Stimulated activated CD8-positive, alpha-beta memory T cell treated with anti-CD3 and anti-CD28 coated beads, Interleukin-15, amount 100 ng/mL, for 24 hours (primary cell): ENCODE data around the gene RBX1.
A peak's percentile ranks its signal among the peaks of the same experiment; 100 is the strongest.
"Not testable (repeated sequence)": the region's sequence is repeated elsewhere in the genome, so short reads cannot be mapped to it uniquely, and the experiment has no call there.

ENCODE experiments used
- DNase-seq: peaks from one replicate; pipeline ENCODE4 v3.0.0-alpha.2; 2020; ENCODE audit warnings: low read depth

Gene RBX1

DNA sequence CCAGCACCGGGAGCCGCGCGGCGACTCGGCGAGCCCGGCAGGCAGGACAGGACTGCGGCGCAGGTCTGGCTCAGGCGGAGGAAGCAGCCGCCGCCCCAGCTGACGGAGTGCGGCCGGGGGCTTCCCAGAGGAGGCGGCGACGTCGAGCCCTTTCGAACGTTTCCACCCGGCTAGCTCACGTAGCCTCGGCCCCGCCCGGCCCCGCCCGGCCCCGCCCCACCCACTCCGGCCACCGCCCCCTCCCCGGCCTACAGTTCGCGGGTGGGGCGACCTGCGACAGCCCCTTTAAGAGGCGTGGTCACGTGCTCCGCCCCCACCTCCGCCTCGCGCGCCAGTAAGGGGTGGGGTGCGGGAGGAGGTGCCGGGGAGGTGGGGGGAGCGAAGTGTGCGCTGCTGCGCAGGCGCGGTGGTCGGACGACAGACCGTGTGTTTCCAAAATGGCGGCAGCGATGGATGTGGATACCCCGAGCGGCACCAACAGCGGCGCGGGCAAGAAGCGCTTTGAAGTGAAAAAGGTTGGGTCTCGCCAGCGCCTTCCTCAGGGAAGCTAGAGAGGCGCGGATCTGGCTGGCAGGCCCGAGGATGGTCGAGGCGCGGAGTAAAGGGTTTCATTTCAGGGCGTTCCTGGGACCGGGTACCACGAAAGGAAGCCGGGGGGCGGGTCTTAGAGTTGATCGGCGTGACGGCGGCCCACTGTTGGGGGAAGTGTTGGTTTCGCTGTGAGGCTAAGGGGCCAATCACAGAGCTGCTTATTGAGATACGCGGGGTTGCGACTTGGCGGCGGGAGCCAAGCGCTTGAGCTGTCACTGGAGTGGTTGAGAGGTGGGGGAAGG is at the start of gene RBX1:
TSS of gene RBX1 (plus strand) at position 417 of the 833 bp plus-strand sequence. CDS start at position 438, 21 bp downstream.
- DNase-seq: peak; percentile 96

DNA sequence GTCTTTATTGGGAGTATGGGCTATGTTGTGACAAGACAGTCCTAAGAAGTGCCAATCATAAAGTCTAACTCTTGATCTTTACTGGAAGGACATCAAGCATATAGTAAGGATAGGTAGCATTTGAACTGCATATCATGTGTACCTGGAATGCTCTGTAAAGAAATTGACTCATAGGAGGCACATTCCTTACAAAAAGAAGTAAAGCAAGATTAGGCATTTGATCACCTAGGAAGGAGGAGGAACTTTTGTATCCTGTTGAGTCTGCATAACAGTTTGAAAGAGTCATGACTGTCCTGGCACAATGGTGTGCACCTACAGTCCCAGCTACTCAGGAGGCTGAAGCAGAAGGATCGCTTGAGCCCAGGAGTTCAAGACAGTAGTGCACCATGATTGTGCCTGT is 47.1 kb upstream of the RBX1 start:
- DNase-seq: no peak

DNA sequence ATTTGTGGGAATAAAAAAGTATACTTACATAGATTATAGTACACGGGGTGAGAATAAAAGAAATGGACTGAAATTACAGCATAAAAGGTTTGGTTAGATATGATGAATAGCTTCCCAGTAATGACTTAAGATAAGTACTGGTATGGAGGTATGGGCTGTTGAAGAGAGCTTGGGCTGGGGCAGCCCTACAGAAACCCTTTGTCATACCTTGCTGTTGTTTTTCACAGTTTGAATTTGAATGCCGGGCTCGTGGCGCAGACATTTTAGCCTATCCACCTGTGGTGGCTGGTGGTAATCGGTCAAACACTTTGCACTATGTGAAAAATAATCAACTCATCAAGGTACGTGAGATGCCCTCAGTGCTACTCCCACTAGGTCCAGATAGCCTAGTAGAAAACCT is 42.3 kb upstream of the RBX1 start:
- DNase-seq: no peak

DNA sequence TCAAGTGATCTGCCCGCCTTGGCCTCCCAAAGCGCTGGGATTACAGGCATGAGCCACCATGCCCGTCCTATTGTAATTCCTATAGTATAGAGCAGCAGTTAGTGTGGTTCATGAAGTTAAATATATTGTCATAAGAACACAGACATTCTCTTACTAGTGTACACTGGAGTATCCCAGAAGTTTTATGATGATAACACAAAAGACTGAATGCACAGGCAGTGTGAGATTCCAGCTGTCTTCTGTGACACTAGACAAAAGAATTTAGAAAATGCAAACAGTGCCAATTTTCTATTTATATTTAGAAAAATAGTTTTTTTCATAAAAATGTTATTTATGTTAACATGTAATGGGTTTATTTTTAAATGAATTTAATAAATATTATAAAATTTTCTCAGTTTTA is 39.4 kb upstream of the RBX1 start:
- DNase-seq: no peak

DNA sequence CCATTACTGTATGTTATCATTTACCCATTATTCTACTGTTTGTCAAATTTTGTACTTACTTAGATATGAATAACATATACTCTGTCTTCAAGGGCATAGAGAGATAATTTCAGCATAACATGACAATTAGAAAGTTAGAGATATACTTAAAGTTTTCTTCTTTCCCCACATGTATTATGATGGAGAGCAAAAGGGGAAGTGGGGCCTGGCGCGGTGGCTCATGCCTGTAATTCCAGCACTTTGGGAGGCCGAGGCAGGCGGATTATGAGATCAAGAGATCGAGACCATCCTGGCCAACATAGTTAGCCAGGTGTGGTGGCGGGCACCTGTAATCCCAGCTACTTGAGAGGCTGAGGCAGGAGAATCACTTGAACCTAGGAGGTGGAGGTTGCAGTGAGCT is 38.2 kb upstream of the RBX1 start:
- DNase-seq: not testable (repeated sequence)

DNA sequence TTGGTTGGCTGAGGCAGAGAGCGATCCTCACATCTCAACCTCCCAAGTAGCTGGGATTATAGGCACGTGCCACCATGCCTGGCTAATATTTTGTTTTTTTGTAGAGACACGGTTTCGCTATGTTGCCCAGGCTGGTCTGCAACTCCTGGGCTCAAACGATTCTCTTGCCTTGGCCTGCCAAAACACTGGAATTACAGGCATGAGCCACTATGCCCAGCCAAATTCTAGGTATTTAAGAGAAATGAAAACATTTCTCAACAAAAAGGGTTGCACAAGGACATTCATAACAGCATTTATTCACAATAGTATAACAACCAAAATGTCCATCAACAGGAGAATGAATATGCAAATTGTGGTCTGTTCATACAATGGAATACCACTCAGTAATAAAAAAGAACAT is 31.7 kb upstream of the RBX1 start:
- DNase-seq: no peak

DNA sequence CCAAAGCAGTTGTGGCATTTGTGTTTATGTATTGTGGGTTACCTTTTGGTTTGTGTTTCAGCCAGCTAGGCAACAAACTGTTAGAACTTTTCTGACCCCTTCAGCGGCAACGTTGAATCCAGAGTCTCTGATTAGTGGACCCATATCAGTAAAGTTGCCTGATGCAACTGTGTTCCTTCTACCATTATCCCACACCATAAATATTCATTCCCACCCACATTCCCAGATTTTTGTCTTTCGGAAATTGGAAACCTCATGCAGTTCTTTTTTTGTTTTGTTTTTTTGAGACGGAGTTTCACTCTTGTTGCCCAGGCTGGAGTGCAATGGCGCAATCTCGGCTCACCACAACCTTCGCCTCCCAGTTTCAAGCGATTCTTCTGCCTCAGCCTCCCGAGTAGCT is 30.7 kb upstream of the RBX1 start:
- DNase-seq: no peak

DNA sequence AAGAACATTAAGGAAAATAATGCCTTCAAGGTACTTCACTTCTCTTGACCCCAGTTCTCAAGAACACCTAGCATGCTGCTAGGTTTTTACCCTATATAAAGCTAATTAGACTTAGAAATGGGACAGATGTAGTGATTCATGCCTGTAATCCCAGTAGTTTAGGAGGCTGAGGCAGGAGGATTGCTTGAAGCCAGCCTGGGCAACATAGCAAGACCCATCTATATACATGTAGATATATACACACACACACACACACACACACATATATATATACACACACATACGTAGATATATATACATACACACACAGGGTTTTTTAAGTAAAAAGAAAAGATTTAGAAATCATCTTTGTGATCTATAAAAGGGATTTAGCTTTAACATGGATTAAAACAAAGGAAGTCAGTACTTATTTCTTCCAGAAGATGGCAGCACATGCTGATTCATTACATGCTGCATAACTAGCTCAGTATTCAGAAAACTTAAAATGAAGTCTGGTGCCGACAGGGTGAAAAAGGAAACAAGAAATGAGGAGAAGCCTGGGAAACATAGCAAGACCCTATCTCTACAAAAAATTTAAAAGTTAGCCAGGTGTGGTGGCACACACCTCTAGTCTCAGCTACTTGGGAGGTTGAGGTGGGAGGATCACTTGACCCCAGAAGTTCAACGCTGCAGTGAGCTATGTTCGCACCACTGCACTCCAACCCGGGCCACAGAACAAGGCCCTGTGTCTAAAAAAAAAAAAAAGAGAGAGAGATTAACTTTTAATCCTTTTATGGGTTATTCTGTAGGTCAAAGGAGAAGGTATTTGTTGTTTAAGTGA is 28.5 kb upstream of the RBX1 start:
- no peak for DNase-seq

DNA sequence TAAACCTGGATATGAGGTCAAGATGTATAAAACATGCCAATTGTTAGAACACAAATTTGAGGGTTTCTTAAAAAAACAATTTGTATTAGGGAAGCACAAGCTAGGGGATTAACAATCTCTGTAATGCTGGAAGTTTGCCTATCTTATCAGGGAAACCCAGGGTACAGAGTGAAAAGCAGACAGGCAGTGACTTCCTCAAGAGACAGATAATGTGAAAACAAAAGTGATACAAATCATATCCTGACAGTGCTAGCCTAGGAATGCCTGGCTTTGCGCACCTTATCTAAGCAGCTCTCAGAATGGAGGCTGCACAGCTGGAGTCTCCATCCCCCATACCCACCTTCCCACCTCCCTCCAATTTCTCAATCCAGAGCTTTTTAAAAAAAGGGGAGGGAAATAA is 22.5 kb upstream of the RBX1 start:
- no peak for DNase-seq

DNA sequence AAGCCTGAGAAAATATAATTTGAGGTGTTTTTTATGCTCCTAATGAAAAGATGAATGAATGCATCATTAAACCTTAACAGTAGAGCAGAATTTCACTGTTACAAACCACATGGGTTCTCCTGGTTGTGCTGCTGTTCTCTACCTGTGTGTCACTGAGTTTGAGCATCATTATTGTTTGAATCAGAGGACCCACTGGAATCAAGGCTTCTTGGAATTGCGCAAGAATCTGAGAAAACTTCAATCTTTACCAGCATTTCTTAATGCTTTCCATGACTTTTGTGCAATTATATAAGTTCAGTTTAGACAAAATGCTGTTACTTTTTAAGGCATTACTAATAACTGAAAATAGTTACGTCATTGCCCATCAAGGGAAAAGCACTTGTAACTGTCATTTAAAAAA is 18.8 kb upstream of the RBX1 start:
- DNase-seq: no peak

DNA sequence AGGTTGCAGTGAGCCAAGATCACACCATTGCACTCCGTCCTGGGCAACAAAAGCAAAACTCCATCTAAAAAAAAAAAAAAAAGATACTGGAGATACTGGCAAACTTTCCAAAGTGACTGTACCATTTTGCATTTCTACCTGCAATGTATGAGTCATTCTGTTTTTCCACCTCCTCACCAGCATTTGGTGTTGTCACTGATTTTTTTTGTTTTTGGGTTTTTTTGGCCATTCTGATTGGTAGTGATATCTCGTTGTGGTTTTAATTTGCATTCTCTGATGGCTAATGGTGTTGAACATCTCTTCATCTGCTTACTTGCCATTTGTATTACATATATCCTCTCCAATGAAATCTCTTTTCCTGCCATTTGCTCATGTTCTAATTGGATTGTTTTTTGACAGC is 12.0 kb upstream of the RBX1 start:
- no peak for DNase-seq

DNA sequence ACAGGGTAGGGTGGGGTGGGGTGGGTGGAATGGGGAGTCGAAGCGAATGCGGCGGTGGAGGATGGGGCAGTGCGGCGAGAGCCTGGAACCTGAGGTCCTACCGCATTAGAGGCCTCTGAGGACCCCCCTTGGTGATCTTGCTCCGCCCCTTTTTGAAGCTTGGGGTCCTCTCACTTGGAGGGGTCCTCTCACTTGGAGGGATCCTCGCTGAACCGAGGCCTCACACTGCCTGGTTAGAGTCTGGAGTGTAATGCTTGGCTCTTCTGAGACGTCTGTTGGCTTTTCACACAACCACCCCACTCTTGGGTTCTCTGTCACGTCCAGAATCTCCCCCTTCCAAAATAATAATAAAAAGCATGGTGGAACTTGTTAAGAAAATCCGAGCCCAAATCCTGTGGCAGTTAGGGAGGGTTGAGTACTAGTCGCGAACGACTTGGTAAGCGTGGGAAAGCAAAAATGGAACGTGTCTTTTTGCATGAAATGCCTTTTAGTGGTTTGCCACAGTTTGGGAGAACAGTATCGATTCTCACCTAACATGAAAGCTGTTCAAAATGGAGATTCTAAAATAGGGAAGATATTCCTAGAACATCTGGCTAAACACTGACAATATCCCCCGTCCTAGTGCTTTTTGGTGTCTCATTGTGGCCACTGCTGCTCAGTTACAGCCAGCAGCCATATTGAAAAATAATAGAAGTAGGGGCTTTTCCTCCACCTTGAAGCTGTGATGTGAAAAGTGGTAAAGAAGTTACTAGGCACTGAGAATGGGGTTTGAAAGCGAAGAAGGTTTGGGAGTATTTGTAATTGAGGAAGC is 822 bp downstream of the RBX1 start:
- DNase-seq: no peak

DNA sequence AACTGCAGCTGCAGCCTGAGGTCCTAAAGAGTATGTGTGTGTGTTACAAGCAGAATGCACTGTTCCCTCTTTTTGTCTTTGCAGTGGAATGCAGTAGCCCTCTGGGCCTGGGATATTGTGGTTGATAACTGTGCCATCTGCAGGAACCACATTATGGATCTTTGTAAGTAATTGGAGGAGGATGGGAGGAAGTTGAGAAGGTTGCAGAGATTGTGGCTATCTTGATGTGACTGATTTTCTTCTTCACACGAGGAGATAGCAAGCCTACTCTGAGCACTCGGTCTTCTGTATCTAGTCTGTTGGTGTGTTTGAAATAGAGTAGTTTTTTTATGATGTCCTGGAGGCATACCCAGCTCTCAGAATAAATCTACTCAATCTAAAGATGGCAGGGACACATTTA is 2.3 kb downstream of the RBX1 start:
- no peak for DNase-seq

DNA sequence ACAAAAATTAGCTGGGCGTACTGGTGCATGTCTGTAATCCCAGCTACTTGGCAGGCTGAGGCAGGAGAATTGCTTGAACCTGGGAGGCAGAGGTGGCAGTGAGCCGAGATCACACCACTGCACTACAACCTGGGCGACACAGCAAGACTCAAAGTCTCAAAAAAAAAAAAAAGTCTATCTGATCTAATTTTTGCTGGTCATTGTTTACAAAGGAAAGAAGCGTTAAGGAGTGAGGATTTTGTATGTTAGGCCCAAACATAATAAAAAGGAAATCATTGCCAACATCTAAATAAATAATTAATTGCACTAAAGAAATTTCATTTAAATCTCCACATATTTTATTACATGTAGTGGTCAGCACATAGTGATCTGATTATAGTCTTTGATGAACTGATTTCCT is 2.9 kb downstream of the RBX1 start:
- DNase-seq: no peak

DNA sequence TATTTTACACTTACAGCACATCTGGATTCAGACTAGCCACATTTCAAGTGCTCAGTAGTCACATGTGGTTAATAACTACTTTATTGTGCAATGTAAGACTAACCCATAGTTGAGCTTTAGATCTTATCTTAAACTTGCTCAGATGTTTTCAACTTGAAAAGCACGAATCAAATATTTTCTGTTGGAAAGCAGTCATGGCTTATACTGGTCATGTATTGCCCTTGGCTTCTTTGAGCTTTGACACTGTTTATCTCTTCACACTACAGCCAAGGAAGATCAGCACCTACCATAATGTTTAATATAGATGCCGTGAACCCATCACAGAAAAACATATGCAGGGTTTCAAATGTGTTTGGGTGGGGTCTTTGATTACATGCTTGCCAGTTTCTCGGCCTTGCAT is 4.4 kb downstream of the RBX1 start:
- no peak for DNase-seq

DNA sequence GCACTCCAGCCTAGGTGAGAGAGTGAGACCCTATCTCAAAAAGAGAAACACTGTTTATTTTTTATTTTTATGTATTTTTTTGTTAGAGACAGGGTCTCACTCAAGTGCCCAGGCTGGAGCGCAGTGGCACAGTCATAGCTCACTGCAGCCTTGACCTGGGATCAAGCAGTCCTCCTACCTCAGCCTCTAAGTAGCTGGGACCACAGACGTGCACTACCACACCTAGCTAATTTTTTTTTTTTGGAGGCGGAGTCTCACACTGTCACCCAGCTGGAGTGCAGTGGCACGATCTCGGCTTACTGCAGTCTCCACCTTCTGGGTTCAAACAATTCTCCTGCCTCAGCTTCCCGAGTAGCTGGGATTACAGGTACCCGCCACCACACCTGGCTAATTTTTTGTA is 6.4 kb downstream of the RBX1 start:
- no peak for DNase-seq

DNA sequence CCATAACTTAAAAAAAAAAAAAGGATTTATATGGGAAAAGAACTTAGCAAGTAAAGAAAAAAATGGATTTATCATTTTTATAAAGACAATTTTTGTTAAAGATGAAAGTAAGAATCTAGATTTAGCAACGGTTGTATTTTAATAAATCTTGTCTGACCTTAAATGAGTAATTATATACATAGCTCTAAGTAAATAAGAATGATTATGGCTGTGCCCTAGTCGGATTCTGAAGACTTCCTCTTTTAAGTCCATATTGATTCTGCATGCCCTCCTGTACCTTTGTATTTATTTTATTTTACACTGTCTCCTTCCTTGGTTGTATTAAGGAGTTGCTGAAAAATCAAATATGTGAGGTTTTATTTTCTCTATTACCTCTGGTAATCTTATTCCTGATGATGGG is 7.1 kb downstream of the RBX1 start:
- DNase-seq: no peak

DNA sequence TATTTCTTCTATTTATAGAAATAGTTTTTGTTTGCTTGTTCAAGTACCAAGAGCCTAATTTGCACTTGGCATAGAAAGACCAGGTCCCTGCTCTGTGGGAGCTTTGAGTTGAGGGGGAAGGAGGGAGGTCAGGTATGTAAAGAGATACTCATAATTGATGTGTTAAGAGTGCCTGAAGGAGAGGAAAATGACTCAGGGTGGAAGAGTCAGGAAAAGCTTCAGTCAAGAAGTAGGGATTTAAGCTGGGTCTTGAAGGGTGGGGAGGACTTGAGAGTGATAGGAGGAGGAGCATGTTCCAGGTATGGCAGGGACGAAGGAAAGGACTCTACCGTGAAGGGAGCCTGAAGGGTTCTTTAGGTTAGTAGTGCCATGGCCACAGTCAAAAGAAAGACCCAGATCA is 9.0 kb downstream of the RBX1 start:
- DNase-seq: no peak

DNA sequence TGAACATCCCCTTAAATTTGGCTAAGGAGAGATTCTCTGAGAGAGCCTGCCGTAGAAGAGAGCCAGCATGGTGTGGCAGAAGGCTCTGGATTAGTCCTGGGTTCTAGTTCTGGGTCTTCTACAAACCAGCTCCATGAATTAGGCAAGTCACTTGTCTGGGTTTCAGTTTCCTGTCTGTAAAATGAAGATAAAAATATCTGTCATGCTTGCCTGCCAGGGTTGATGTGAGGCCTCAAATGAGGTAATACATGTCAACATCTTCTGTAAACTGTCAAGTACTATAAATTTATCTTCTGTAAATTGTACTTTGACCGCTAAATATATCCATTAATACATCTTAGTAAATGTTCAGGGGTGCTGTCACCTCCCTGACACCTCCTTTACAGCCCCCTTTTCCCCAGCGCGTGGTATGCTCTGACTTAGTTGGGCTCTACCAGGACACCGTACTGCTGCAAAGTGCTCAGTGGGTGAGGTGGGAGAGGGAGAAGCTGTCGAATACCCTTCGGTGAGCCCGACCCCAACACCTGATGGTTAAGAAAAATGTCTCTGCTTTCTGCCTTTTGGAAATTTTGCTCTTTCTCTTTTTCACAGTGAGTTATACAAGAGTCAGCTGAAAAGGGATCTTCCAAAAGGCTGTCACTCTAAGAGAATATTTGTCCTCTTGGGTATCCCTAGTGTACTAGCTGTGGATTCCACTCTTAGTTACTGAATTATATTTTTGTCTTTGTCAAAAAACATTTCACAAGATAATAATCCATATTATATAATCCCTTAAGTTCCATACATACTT is 15.0 kb downstream of the RBX1 start:
- DNase-seq: no peak

DNA sequence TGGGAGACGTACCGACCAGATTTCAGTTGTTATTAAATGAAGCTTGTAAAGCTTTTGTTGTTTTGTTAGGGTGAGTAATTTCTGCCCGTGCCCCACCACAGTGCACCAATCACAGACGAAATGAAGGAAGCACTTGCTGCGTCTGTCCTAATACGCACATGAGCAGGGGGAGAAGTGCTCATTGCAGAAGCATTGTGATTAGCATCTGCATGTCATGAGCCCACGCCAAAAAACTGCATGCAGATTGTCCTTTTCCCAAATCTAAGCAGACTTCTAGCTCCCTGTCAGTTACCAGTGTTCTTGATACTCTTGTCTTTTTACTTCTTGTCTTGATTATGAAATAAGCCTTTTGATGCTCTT is 15.5 kb downstream of the RBX1 start:
- DNase-seq: no peak

DNA sequence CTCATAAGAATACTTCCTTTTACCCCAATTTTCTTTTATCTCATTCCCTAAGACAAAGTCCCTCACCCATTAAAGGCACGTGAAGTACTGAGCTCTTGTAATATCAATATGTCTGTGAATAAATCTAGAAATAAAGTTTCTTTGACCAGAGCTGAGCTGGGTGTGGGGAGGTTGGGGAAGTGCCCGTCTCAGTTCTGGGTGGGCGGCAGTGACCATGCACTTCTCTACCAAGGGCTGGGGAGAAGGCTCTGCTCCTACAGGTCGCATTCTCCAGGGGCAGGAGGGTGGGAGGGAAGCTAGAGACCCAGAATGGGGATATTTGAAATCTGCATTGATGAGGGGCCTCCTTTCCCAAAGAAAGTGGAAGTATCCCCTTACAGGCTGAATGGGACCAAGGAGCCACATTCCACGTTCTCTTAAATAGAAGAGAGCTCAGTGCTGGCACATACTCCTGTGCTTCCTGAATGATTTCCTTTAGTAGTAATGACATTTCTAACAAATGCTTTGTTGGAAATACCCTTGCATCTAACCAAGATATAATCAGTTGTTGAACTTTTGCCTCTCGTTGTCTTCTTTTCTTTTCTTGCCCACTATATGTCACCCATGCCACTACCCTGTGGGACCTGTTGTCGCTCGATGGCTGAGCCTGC is 16.1 kb downstream of the RBX1 start:
- no peak for DNase-seq
